Liver (tissue), 9 donors: ENCODE results near the gene SRRM3. TPM values are rescaled to one million over a fixed set of nuclear protein-coding genes. Genes with fewer than 3 reads are reported as not detected.

Source experiments
- DNase-seq: peaks from one replicate; pipeline ENCODE4 v3.0.0-alpha.2; 2017; ENCODE audit warnings: low spot score
- H3K27ac ChIP-seq, 2 donors: one replicate each; pipeline ENCODE4 v1.7.0; 2013; ENCODE audit warnings: inconsistent platforms in 2 of 2, low read length in 2 of 2, control low read depth in 1 of 2, low read depth in 1 of 2, mild to moderate bottlenecking in 1 of 2
- H3K27me3 ChIP-seq, 4 donors: one replicate each; pipeline versions ENCODE4 v1.6.1 to v1.7.0; 2013; ENCODE audit warnings: low read length in 3 of 4, inconsistent platforms in 1 of 4, mild to moderate bottlenecking in 1 of 4, moderate library complexity in 1 of 4; ENCODE audit not compliant: control insufficient read depth in 4 of 4, insufficient read depth in 4 of 4
- H3K36me3 ChIP-seq, 4 donors: one replicate each; pipeline versions ENCODE4 v1.6.1 to v1.7.0; 2013; ENCODE audit warnings: low read length in 3 of 4, mild to moderate bottlenecking in 3 of 4, low read depth in 1 of 4, moderate library complexity in 1 of 4; ENCODE audit not compliant: control insufficient read depth in 4 of 4, insufficient read depth in 3 of 4
- H3K4me1 ChIP-seq, 4 donors: one replicate each; pipeline versions ENCODE4 v1.6.1 to v1.7.0; 2013; ENCODE audit warnings: low read length in 3 of 4, mild to moderate bottlenecking in 3 of 4, moderate library complexity in 1 of 4; ENCODE audit not compliant: control insufficient read depth in 4 of 4, insufficient read depth in 4 of 4
- H3K4me3 ChIP-seq, 3 donors: one replicate each; pipeline versions ENCODE4 v1.6.1 to v1.7.0; 2013; ENCODE audit warnings: low read length in 3 of 3, control low read depth in 1 of 3, low read depth in 1 of 3, mild to moderate bottlenecking in 1 of 3
- H3K9ac ChIP-seq, 2 donors: one replicate each; pipeline ENCODE4 v1.7.0; 2013; ENCODE audit warnings: low read length in 2 of 2, mild to moderate bottlenecking in 2 of 2, moderate library complexity in 2 of 2, control low read depth in 1 of 2, low read depth in 1 of 2
- H3K9me3 ChIP-seq, 4 donors: one replicate each; pipeline versions ENCODE4 v1.6.1 to v1.7.0; 2013; ENCODE audit warnings: low read length in 3 of 4; ENCODE audit not compliant: control insufficient read depth in 4 of 4
- EGR1 ChIP-seq, 2 donors: IDR thresholded peaks; 2 replicates each; pipeline ENCODE4 v1.6.1; 2016 to 2018; ENCODE audit warnings: antibody characterized with exemption in 2 of 2, low read depth in 2 of 2
- FOXA1 ChIP-seq: IDR thresholded peaks from 2 replicates; pipeline ENCODE4 v1.6.1; 2016; ENCODE audit warnings: antibody characterized with exemption
- FOXA2 ChIP-seq: IDR thresholded peaks from 2 replicates; pipeline ENCODE4 v1.6.1; 2016; ENCODE audit warnings: antibody characterized with exemption
- GABPA ChIP-seq, 2 donors: IDR thresholded peaks in 1 of 2; conservative IDR thresholded peaks in 1 of 2; 2 replicates each; pipeline ENCODE4 v1.6.1; 2016; ENCODE audit warnings: antibody characterized with exemption in 2 of 2, mild to moderate bottlenecking in 1 of 2, moderate library complexity in 1 of 2
- HNF4A ChIP-seq, 2 donors: conservative IDR thresholded peaks; 2 replicates each; pipeline ENCODE4 v1.6.1; 2016; ENCODE audit warnings: antibody characterized with exemption in 2 of 2, mild to moderate bottlenecking in 2 of 2
- HNF4G ChIP-seq: IDR thresholded peaks from 2 replicates; pipeline ENCODE4 v1.6.1; 2016; ENCODE audit warnings: antibody characterized with exemption
- JUND ChIP-seq, 2 donors: IDR thresholded peaks; 2 replicates each; pipeline ENCODE4 v1.6.1; 2016; ENCODE audit warnings: antibody characterized with exemption in 2 of 2
- NR2F2 ChIP-seq: IDR thresholded peaks from 2 replicates; pipeline ENCODE4 v1.6.1; 2016; ENCODE audit warnings: antibody characterized with exemption
- RAD21 ChIP-seq, 2 donors: IDR thresholded peaks; 2 replicates each; pipeline ENCODE4 v1.6.1; 2016; ENCODE audit warnings: antibody characterized with exemption in 2 of 2, mild to moderate bottlenecking in 2 of 2
- RXRA ChIP-seq, 2 donors: IDR thresholded peaks; 2 replicates each; pipeline ENCODE4 v1.6.1; 2017 to 2018; ENCODE audit warnings: antibody characterized with exemption in 2 of 2, mild to moderate bottlenecking in 1 of 2
- SP1 ChIP-seq: IDR thresholded peaks from 2 replicates; pipeline ENCODE4 v1.6.1; 2018; ENCODE audit warnings: antibody characterized with exemption, mild to moderate bottlenecking
- TAF1 ChIP-seq: conservative IDR thresholded peaks from 2 replicates; pipeline ENCODE4 v1.6.1; 2016; ENCODE audit warnings: antibody characterized with exemption, mild to moderate bottlenecking
- YY1 ChIP-seq: IDR thresholded peaks from 2 replicates; pipeline ENCODE4 v1.6.1; 2016; ENCODE audit warnings: antibody characterized with exemption, mild to moderate bottlenecking
- WGBS: extraction: QIAGEN DNeasy Blood & Tissue Kit; methylation state at CpG from one replicate; pipeline ENCODE4 v1.1.7; 2013; 5-methylcytosine and 5-hydroxymethylcytosine counted together
- polyA plus RNA-seq, 2 donors: library from polyadenylated mRNA; stranded (reverse) in 1 of 2; unstranded in 1 of 2; fragments of 200-250 nt in 1 of 2; fragments of >200 nt in 1 of 2; fragmentation: Nextera tagmentation in 1 of 2; extraction: Ambion mirVana in 1 of 2; gene quantifications; one replicate each; pipeline versions ENCODE4 v1.2.1 to v1.2.3, GENCODE V29; 2013 to 2015
- total RNA-seq, 2 donors: library from RNA; depleted of rRNA; stranded (reverse); fragments of >200 nt; gene quantifications; one replicate each; pipeline ENCODE4 v1.2.3, GENCODE V29; 2014
- TF ChIP-seq, protein P1 (sequence below): IDR thresholded peaks from 2 replicates; pipeline ENCODE4 v1.6.1; 2016; ENCODE audit warnings: antibody characterized with exemption, mild to moderate bottlenecking
- TF ChIP-seq, protein P2 (sequence below): fragments of 150-350 bp; IDR thresholded peaks from 2 replicates; pipeline ENCODE4 v1.5.1; 2017; ENCODE audit warnings: improper control_type of control experiment, low read depth, low read length; ENCODE audit not compliant: missing input control
- TF ChIP-seq, protein P3 (sequence below): IDR thresholded peaks from 2 replicates; pipeline ENCODE4 v1.6.1; 2016; ENCODE audit warnings: antibody characterized with exemption
- TF ChIP-seq, protein P4 (sequence below): IDR thresholded peaks from 2 replicates; pipeline ENCODE4 v1.6.1; 2016; ENCODE audit warnings: antibody characterized with exemption
- TF ChIP-seq, protein P5 (sequence below): IDR thresholded peaks from 2 replicates; pipeline ENCODE4 v1.6.1; 2016; ENCODE audit warnings: antibody characterized with exemption
- donor health status: healthy.
- donor health status: healthy.
- donor health status: healthy.
- donor health status: healthy.
- donor health status: healthy.

The SRRM3 gene
- total and polyA plus RNA-seq, 4 donors, result 0.08 to 0.16 TPM; not detected in 2

DNA sequence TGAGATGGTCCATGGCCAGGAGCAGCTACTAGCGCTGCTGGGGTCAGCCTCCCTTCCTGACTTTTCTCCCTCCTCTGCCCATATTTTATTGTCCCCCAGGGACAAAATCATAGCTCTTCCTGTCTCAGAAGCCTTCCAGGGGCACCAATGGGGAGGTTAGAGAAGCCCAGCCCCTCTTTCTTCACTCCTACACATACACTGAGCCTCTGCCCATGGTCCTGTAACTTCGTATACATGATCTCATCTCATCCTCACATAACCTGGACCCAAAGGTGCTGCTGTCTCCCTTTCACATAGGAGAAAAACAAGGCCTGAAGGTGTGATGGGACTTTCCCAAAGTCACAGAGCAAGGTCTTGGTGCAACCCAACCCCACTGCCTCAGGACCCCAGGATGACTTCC lies 2.5 kb downstream of the SRRM3 start:
- WGBS, result 71% methylated on average over 2 of the region's 2 CpGs

More for the DNA sequence above, 2.5 kb downstream of the SRRM3 start:
- Histone ChIP-seq H3K4me1 (peaks cover 0 to 4% (median 1%) of the 10 kb centered on the region in 4 donors), H3K9me3 (no peaks in the 10 kb centered on the region), H3K9ac (no peak overlapping the region), H3K27ac (no peak overlapping the region), H3K4me3 (no peak overlapping the region), H3K27me3 (peaks cover 0 to 2% (median 0%) of the 10 kb centered on the region in 4 donors), H3K36me3 (no peaks in the 10 kb centered on the region)
- DNase-seq, result no peak
- TF ChIP-seq JUND (IDR thresholded peaks at IDR 0.05) (no peak), SP1 (no peak), TAF1 (no peak), FOXA2 (no peak), FOXA1 (no peak), YY1 (no peak), HNF4G (no peak), RAD21 (IDR thresholded peaks at IDR 0.05) (no peak), NR2F2 (no peak), EGR1 (IDR thresholded peaks at IDR 0.05; ENCODE audit: low read depth in 2 of 2) (no peak), HNF4A (conservative IDR thresholded peaks at IDR 0.05) (no peak), RXRA (IDR thresholded peaks at IDR 0.05) (no peak), GABPA (IDR thresholded peaks at IDR 0.05 in 1 of 2, conservative IDR thresholded peaks at IDR 0.05 in 1 of 2) (no peak)
- TF ChIP-seq, protein P1, sequence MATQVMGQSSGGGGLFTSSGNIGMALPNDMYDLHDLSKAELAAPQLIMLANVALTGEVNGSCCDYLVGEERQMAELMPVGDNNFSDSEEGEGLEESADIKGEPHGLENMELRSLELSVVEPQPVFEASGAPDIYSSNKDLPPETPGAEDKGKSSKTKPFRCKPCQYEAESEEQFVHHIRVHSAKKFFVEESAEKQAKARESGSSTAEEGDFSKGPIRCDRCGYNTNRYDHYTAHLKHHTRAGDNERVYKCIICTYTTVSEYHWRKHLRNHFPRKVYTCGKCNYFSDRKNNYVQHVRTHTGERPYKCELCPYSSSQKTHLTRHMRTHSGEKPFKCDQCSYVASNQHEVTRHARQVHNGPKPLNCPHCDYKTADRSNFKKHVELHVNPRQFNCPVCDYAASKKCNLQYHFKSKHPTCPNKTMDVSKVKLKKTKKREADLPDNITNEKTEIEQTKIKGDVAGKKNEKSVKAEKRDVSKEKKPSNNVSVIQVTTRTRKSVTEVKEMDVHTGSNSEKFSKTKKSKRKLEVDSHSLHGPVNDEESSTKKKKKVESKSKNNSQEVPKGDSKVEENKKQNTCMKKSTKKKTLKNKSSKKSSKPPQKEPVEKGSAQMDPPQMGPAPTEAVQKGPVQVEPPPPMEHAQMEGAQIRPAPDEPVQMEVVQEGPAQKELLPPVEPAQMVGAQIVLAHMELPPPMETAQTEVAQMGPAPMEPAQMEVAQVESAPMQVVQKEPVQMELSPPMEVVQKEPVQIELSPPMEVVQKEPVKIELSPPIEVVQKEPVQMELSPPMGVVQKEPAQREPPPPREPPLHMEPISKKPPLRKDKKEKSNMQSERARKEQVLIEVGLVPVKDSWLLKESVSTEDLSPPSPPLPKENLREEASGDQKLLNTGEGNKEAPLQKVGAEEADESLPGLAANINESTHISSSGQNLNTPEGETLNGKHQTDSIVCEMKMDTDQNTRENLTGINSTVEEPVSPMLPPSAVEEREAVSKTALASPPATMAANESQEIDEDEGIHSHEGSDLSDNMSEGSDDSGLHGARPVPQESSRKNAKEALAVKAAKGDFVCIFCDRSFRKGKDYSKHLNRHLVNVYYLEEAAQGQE, result no peak
- TF ChIP-seq, protein P2, sequence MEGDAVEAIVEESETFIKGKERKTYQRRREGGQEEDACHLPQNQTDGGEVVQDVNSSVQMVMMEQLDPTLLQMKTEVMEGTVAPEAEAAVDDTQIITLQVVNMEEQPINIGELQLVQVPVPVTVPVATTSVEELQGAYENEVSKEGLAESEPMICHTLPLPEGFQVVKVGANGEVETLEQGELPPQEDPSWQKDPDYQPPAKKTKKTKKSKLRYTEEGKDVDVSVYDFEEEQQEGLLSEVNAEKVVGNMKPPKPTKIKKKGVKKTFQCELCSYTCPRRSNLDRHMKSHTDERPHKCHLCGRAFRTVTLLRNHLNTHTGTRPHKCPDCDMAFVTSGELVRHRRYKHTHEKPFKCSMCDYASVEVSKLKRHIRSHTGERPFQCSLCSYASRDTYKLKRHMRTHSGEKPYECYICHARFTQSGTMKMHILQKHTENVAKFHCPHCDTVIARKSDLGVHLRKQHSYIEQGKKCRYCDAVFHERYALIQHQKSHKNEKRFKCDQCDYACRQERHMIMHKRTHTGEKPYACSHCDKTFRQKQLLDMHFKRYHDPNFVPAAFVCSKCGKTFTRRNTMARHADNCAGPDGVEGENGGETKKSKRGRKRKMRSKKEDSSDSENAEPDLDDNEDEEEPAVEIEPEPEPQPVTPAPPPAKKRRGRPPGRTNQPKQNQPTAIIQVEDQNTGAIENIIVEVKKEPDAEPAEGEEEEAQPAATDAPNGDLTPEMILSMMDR, result no peak
- TF ChIP-seq, protein P3, sequence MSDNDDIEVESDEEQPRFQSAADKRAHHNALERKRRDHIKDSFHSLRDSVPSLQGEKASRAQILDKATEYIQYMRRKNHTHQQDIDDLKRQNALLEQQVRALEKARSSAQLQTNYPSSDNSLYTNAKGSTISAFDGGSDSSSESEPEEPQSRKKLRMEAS, result no peak
- TF ChIP-seq, protein P4, sequence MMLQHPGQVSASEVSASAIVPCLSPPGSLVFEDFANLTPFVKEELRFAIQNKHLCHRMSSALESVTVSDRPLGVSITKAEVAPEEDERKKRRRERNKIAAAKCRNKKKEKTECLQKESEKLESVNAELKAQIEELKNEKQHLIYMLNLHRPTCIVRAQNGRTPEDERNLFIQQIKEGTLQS, result no peak
- TF ChIP-seq, protein P5, sequence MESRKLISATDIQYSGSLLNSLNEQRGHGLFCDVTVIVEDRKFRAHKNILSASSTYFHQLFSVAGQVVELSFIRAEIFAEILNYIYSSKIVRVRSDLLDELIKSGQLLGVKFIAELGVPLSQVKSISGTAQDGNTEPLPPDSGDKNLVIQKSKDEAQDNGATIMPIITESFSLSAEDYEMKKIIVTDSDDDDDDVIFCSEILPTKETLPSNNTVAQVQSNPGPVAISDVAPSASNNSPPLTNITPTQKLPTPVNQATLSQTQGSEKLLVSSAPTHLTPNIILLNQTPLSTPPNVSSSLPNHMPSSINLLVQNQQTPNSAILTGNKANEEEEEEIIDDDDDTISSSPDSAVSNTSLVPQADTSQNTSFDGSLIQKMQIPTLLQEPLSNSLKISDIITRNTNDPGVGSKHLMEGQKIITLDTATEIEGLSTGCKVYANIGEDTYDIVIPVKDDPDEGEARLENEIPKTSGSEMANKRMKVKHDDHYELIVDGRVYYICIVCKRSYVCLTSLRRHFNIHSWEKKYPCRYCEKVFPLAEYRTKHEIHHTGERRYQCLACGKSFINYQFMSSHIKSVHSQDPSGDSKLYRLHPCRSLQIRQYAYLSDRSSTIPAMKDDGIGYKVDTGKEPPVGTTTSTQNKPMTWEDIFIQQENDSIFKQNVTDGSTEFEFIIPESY, result no peak
